ENCODE measurements around the gene ARHGAP44.
"Not testable (repeated sequence)": the region's sequence is repeated elsewhere in the genome, so short reads cannot be mapped to it uniquely, and the experiment has no call there.

Gene ARHGAP44

GRCh38 chr17:12967962-12968361, 178.7 kb downstream of the ARHGAP44 start:
- H3K27ac ChIP-seq, result no peak overlapping the region
- TF ChIP-seq ZFX (IDR thresholded peaks at IDR 0.05; ENCODE audit: borderline replicate concordance) (no peak), CTCF (IDR thresholded peaks at IDR 0.05) (no peak)

- TF ChIP-seq ZFX (IDR thresholded peaks at IDR 0.05; ENCODE audit: borderline replicate concordance) (no peak), CTCF (IDR thresholded peaks at IDR 0.05) (no peak)
- H3K27ac ChIP-seq, result no peak overlapping the region
Observed at GRCh38 chr17:12973496-12974004, 184.3 kb downstream of the ARHGAP44 start.

DNA sequence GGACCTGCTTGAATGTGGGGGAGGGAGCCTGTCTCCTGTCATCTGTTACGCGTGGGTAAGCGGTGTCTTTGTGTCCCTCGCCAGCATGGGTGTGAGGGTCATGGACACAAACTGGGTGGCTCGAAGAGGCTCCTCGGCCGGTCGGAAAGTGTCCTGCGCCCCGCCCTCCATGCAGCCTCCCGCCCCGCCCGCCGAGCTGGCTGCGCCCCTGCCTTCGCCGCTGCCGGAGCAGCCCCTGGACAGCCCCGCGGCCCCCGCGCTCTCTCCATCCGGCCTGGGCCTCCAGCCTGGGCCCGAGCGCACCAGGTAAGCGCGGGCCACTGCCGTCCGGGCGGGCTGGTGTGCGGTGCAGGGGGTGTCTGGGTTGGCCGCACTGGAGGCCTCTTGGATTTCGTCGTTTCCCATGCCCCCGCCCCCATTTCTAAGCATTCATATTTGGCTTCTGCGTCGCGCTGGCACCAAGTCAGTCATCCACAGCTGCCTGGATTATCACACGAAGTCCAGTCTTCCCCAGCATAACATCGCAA, 184.8 kb downstream of the ARHGAP44 start:
- TF ChIP-seq ZFX (IDR thresholded peaks at IDR 0.05; ENCODE audit: borderline replicate concordance) (no peak), CTCF (IDR thresholded peaks at IDR 0.05) (no peak)
- H3K27ac ChIP-seq, result no peak overlapping the region

DNA sequence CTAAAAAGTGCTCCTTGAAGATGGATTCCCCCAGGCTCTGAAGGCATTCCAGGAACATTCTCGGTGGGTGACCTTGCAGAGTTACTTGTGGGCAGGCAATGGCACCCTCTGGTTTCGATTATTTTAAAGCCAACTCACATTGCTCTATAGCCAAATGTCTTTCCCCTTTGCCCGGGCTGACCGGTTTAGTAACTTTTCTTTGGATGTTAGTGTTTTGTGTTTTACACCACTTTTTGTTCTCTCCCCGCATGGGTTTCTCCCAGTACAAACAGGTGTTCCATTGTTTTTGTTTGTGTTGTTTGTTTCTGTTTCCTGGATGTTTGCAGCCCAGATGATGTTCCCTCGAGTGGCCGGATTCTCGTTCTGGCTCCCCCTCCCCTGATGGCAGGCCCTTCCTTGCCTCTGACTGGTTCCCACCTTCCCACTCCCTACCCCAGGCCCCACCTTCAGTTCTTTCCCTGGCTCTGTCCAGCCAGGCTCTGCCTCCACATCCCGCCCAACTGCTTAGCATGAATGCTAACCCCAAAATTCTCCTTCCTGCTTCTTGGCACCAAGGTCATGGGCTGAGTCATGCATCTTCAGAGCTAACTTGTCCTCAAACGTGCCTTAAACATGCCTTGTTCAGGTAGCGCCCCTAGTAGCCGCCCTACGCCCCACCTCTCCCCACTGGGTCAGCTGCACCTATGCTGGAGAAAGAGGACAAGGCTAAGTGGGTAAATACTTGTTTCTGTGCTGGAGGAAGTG, 187.9 kb downstream of the ARHGAP44 start:
- TF ChIP-seq ZFX (IDR thresholded peaks at IDR 0.05; ENCODE audit: borderline replicate concordance), result no peak
- TF ChIP-seq CTCF (IDR thresholded peaks at IDR 0.05), result no peak

GRCh38 chr17:12978787-12979186, 189.5 kb downstream of the ARHGAP44 start:
- H3K27ac ChIP-seq, result not testable (repeated sequence)

More for the DNA sequence above, 187.9 kb downstream of the ARHGAP44 start:
- no peak overlapping the region for H3K27ac ChIP-seq

GRCh38 chr17:12979246-12979645, 189.9 kb downstream of the ARHGAP44 start:
- no peak for TF ChIP-seq CTCF (IDR thresholded peaks at IDR 0.05)
- TF ChIP-seq ZFX (IDR thresholded peaks at IDR 0.05; ENCODE audit: borderline replicate concordance), result no peak
- no peak overlapping the region for H3K27ac ChIP-seq

DNA sequence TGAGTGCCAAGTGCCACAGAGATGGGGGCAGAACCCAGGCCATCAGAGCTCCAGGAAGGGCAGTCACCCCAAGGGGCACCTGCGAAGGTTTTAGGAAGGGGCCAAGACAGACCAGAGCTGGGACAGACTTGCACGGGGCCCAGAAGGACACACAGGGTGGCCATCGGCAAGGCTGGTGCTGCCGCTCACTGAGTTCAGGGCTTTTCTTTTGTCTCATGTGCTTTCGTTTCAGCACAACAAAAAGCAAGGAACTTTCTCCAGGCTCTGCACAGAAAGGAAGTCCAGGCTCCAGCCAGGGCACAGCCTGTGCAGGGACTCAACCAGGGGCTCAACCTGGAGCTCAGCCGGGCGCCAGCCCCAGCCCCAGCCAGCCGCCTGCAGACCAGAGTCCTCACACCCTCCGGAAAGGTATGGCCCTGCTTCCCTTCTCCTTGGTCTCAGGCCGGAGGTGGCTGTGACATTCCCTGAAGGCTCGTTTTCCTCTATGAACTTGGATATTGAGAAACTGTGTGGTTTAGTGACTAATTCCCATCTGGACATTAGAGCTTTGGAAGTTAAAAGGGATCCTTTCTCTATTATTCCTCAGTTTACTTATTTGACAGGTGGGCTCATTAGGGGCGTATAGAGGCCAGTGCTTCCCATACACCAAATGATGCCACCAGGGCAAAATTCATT, 190.7 kb downstream of the ARHGAP44 start:
- H3K27ac ChIP-seq, result no peak overlapping the region
- TF ChIP-seq CTCF (IDR thresholded peaks at IDR 0.05) (no peak), ZFX (IDR thresholded peaks at IDR 0.05; ENCODE audit: borderline replicate concordance) (no peak)

Data from 22Rv1 (cell line).